ENCODE measurements around the gene GPR160.
"Not testable (repeated sequence)": the region's sequence is repeated elsewhere in the genome, so short reads cannot be mapped to it uniquely, and the experiment has no call there.

Gene GPR160

DNA sequence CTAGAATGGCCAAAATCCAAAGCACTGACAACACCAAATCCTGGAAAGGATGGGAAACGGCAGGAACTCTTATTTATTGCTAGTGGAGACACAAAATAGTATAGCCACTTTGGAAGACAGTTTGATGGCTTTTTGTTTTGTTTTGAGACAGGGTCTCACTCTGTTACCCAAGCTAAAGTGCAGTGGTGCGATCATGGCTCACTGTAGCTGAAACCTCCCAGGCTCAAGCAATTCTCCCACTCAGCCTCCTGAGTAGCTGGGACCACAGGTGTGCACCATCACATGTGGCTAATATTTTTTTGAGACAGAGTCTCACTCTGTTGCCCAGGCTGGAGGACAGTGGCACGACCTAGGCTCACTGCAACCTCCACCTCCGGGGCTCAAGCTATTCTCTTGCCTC, 27.3 kb upstream of the GPR160 start:
- Histone ChIP-seq H3K9me3 (ENCODE audit: low read length) (no peaks in the 10 kb centered on the region), H3K4me1 (ENCODE audit: insufficient read depth, low read length) (no peaks in the 10 kb centered on the region), H3K36me3 (ENCODE audit: insufficient read depth, low read length) (no peaks in the 10 kb centered on the region), H3K27me3 (ENCODE audit: insufficient read depth, low read length) (no peaks in the 10 kb centered on the region), H3K4me3 (ENCODE audit: low read length) (no peak overlapping the region), H2AFZ (ENCODE audit: low read depth, low read length) (no peak overlapping the region)

DNA sequence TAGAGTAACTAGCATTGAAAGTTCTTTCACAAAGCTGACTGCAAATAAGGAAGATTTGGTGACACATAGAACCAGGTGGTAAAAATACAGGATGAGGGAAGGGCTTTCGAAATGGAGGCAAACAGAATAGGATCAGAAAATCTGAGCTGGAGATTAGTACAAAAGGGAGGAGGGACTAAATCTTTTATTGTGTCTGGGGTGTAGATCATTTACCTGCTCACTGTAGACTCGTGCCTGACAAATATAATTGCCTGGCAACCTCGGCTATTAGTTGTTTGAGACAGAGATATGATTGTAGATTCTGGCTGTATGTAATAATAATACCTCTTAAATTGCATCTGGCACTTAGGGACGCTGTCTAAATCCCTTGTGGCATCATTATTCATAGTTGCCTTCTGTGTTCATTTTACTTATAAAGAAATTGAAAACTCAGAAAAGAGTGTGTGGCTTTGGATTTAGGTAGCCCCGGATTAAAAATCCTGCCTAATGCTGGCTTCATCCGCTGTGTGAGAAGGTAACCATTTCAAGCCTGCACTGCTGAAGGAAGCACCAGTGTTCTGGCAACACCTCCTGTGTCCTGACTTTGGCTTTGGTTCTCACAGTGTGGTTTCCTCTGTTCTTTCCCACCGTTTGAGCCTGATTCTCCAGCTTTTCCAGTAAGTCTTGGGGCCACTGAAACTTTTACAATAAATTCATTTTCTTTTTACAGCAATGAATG, 25.0 kb upstream of the GPR160 start:
- Histone ChIP-seq H3K4me3 (ENCODE audit: low read length) (no peak overlapping the region), H3K36me3 (ENCODE audit: insufficient read depth, low read length) (no peaks in the 10 kb centered on the region), H3K27me3 (ENCODE audit: insufficient read depth, low read length) (no peaks in the 10 kb centered on the region), H3K9me3 (ENCODE audit: low read length) (no peaks in the 10 kb centered on the region), H2AFZ (ENCODE audit: low read depth, low read length) (no peak overlapping the region), H3K4me1 (ENCODE audit: insufficient read depth, low read length) (no peaks in the 10 kb centered on the region)

DNA sequence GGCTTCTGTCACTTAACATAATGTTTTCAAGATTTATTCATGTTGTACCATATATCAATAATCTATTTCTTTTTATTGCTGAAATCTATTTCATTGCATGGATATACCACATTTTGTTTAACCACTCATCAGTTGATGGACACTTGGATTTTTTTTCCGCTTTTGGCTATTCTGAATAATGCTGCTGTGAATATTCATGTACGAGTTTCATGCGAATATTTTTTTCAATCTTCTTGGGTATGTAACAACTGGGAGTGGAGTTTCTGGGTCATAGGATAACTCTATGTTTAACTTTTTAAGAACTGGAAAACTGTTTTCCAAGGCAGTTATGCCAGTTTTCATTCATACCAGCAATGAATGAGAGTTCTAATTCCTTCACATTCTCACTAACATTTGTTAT, 21.7 kb upstream of the GPR160 start:
- Histone ChIP-seq H3K9me3 (ENCODE audit: low read length) (no peaks in the 10 kb centered on the region), H3K36me3 (ENCODE audit: insufficient read depth, low read length) (no peaks in the 10 kb centered on the region), H3K4me1 (ENCODE audit: insufficient read depth, low read length) (no peaks in the 10 kb centered on the region), H3K4me3 (ENCODE audit: low read length) (no peak overlapping the region), H3K27me3 (ENCODE audit: insufficient read depth, low read length) (no peaks in the 10 kb centered on the region), H2AFZ (ENCODE audit: low read depth, low read length) (no peak overlapping the region)

- H3K27me3 ChIP-seq (ENCODE audit: insufficient read depth, low read length); H2AFZ ChIP-seq (ENCODE audit: low read depth, low read length); H3K4me3 ChIP-seq (ENCODE audit: low read length); H3K9me3 ChIP-seq (ENCODE audit: low read length); H3K4me1 ChIP-seq (ENCODE audit: insufficient read depth, low read length); H3K36me3 ChIP-seq (ENCODE audit: insufficient read depth, low read length): not testable (repeated sequence)
These were observed 18.5 kb upstream of the GPR160 start for GRCh38 chr3:170019306-170019705.

DNA sequence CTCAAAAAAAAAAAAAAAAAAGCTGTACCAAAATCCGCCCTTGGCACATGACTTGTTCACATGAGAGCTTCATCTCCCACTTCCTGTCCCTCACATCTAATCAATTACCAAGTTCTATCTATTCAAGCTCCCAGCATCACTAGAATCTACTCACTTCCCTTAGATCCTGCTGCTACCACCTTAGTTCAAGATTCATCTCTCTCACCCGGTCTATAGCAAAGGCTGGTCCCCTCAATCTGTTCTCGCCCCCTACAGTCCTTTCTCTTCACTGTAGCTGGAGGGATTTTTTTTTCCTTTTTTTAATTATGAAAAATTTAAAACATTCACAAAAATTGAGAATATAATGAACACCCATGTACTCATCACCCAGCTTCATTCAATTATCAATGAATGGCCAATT, 16.7 kb upstream of the GPR160 start:
- H3K9me3 ChIP-seq (ENCODE audit: low read length), result no peaks in the 10 kb centered on the region
- no peak overlapping the region for H2AFZ ChIP-seq (ENCODE audit: low read depth, low read length)
- H3K4me3 ChIP-seq (ENCODE audit: low read length), result no peak overlapping the region
- no peaks in the 10 kb centered on the region for H3K36me3 ChIP-seq (ENCODE audit: insufficient read depth, low read length)
- H3K27me3 ChIP-seq (ENCODE audit: insufficient read depth, low read length), result peaks cover 2% of the 10 kb centered on the region
- H3K4me1 ChIP-seq (ENCODE audit: insufficient read depth, low read length), result no peaks in the 10 kb centered on the region

DNA sequence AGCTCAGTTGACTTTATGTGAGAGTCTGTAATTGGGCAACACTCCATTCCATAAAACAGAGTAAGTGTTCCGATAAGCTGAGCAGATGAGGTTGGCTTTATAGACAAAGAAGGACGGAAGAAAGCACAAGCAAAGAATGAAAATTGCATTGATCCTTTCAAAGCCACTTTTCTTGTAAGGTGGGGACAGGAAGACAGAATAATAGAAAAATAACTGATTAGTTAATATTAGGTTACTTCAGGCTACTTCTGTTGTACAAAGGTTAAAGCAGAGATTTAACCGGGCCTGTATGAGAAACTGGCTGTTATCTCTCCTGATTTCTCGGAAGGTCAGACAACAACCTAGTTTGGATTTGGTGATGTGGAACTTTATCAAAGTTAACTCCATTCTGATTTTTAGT, 15.5 kb upstream of the GPR160 start:
- no peak overlapping the region for H2AFZ ChIP-seq (ENCODE audit: low read depth, low read length)
- no peak overlapping the region for H3K4me3 ChIP-seq (ENCODE audit: low read length)
- H3K36me3 ChIP-seq (ENCODE audit: insufficient read depth, low read length), result no peaks in the 10 kb centered on the region
- no peaks in the 10 kb centered on the region for H3K9me3 ChIP-seq (ENCODE audit: low read length)
- peaks cover 2% of the 10 kb centered on the region for H3K27me3 ChIP-seq (ENCODE audit: insufficient read depth, low read length)
- peaks cover 3% of the 10 kb centered on the region for H3K4me1 ChIP-seq (ENCODE audit: insufficient read depth, low read length)

- peaks cover 4% of the 10 kb centered on the region for H3K4me1 ChIP-seq (ENCODE audit: insufficient read depth, low read length)
- peaks cover 2% of the 10 kb centered on the region for H3K27me3 ChIP-seq (ENCODE audit: insufficient read depth, low read length)
- H3K9me3 ChIP-seq (ENCODE audit: low read length), result no peaks in the 10 kb centered on the region
- H3K4me3 ChIP-seq (ENCODE audit: low read length), result no peak overlapping the region
- H2AFZ ChIP-seq (ENCODE audit: low read depth, low read length), result no peak overlapping the region
- H3K36me3 ChIP-seq (ENCODE audit: insufficient read depth, low read length), result no peaks in the 10 kb centered on the region
These were observed 14.6 kb upstream of the GPR160 start for GRCh38 chr3:170023165-170023564.

DNA sequence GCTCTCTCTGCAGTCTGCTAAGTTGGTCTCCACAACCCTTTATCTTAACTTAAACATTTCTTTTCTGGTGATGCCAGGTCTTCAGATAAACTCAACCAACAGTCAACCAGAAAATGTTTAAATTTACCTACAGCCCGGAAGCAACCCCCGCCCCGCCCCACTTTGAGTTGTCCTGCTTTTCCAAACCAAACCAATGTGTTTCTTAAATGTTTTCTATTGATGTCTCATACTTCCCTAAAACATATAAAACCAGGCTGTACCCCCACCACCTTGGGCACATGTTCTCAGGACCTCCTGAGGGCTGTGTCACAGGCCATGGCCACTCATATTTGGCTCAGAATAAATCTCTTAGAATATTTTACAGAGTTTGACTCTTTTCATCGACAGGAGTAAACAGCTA, 13.2 kb upstream of the GPR160 start:
- Histone ChIP-seq H3K4me3 (ENCODE audit: low read length) (no peak overlapping the region), H2AFZ (ENCODE audit: low read depth, low read length) (no peak overlapping the region), H3K27me3 (ENCODE audit: insufficient read depth, low read length) (peaks cover 2% of the 10 kb centered on the region), H3K4me1 (ENCODE audit: insufficient read depth, low read length) (peaks cover 4% of the 10 kb centered on the region), H3K9me3 (ENCODE audit: low read length) (no peaks in the 10 kb centered on the region), H3K36me3 (ENCODE audit: insufficient read depth, low read length) (no peaks in the 10 kb centered on the region)

DNA sequence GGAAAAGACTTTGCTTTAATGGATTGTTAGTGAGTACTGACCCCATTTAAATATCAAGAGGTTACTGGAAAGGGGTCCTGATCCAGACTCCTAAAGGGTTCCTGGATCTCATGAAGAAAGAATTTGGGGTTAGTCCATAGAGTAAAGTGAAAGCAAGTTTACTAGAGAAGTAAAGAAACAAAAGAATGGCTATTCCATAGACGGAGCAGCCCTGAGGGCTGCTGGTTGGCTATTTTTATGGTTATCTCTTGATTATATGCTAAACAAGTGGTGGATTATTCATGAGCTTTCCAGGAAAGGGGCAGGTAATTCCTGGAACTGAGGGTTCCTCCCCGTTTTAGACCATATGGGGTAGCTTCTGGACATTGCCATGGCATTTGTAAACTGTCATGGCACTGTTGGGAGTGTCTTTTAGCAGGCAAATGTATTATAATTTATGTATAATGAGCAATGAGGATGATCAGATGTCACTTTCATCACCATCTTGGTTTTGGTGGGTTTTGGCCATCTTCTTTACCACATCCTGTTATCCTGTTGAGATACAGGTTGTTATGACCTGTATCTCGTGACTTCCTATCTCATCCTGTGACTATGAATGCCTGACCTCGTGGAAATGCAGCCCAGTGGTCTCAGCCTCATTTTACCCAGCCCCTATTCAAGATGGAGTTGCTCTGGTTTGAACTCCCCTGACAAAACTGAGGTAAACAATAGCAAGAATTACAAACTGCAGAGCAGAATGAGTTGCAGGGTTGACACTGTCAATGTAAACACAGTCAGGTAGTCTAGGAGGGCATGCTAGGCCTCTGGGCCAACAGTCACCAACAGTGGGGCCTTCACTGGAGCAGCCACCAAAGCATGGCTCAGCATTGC, 10.3 kb upstream of the GPR160 start:
- Histone ChIP-seq H2AFZ (ENCODE audit: low read depth, low read length) (no peak overlapping the region), H3K27me3 (ENCODE audit: insufficient read depth, low read length) (peaks cover 2% of the 10 kb centered on the region), H3K9me3 (ENCODE audit: low read length) (no peaks in the 10 kb centered on the region), H3K36me3 (ENCODE audit: insufficient read depth, low read length) (no peaks in the 10 kb centered on the region), H3K4me1 (ENCODE audit: insufficient read depth, low read length) (peaks cover 4% of the 10 kb centered on the region), H3K4me3 (ENCODE audit: low read length) (no peak overlapping the region)

DNA sequence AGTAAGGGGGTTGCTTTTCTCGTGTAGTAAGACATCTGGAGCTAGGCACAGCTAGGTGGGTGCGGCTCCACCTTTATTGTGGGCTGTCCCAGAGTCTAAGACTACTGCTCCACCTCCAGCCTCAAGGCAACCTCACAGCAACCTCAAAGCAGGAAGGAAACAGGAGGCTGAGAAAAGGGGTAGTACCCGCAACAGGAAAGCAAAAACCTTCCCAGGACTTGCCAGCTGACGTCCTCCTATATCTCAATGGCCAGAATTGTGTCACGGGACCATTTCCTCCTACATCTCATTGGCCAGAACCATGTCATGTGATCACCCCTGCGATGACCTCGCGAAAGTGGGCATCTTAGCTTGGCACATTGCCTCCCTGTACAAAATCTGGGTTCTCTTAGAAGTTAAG, 4.3 kb upstream of the GPR160 start:
- H3K36me3 ChIP-seq (ENCODE audit: insufficient read depth, low read length), result no peaks in the 10 kb centered on the region
- H2AFZ ChIP-seq (ENCODE audit: low read depth, low read length), result no peak overlapping the region
- peaks cover 1% of the 10 kb centered on the region for H3K4me1 ChIP-seq (ENCODE audit: insufficient read depth, low read length)

DNA sequence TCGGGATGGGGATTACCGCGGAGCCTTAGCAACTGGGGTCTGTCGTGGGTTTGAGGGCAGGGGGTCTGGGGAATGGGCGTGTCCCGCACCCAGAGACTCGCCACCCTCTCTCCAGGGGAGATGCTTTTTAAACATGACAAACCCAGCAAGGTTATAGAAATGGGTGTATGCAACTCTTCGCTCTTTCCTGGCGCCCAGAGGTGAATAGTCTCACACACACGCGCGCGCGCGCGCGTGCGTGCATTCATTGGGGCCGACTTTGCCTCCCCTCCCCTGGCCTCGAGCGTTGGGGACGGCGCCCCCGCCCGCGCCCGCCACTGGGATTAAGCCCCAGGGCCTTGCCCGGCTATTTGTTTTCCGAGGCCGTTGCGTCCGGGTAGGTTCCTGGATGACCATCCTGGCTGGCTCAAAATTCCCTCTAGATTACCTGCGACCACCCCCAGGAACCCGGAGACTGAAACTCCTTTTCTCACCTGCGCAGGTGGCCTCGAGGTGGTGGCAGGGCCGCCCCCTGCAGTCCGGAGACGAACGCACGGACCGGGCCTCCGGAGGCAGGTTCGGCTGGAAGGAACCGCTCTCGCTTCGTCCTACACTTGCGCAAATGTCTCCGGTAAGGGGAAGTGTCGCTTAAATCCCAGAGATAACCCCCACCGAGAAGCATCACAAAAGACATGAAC, 777 bp downstream of the GPR160 start:
- Histone ChIP-seq H3K27me3 (ENCODE audit: insufficient read depth, low read length) (peaks cover 46% of the 10 kb centered on the region), H3K9me3 (ENCODE audit: low read length) (peaks cover 2% of the 10 kb centered on the region), H2AFZ (ENCODE audit: low read depth, low read length) (peak overlapping the region; percentile 90), H3K36me3 (ENCODE audit: insufficient read depth, low read length) (no peaks in the 10 kb centered on the region), H3K4me3 (ENCODE audit: low read length) (peak overlapping the region; percentile 43), H3K4me1 (ENCODE audit: insufficient read depth, low read length) (peaks cover 4% of the 10 kb centered on the region)

More for the DNA sequence above, 4.3 kb upstream of the GPR160 start:
- Histone ChIP-seq H3K9me3 (ENCODE audit: low read length) (no peaks in the 10 kb centered on the region), H3K27me3 (ENCODE audit: insufficient read depth, low read length) (peaks cover 15% of the 10 kb centered on the region), H3K4me3 (ENCODE audit: low read length) (no peak overlapping the region)

GRCh38 chr3:170040418-170040817, 2.6 kb downstream of the GPR160 start:
- Histone ChIP-seq H3K4me3 (ENCODE audit: low read length) (no peak overlapping the region), H3K36me3 (ENCODE audit: insufficient read depth, low read length) (no peaks in the 10 kb centered on the region), H3K9me3 (ENCODE audit: low read length) (peaks cover 2% of the 10 kb centered on the region), H2AFZ (ENCODE audit: low read depth, low read length) (no peak overlapping the region), H3K27me3 (ENCODE audit: insufficient read depth, low read length) (peaks cover 46% of the 10 kb centered on the region), H3K4me1 (ENCODE audit: insufficient read depth, low read length) (peaks cover 4% of the 10 kb centered on the region)

GRCh38 chr3:170043506-170043905, 5.7 kb downstream of the GPR160 start:
- H3K27me3 ChIP-seq (ENCODE audit: insufficient read depth, low read length), result peaks cover 30% of the 10 kb centered on the region
- H2AFZ ChIP-seq (ENCODE audit: low read depth, low read length), result no peak overlapping the region
- H3K4me1 ChIP-seq (ENCODE audit: insufficient read depth, low read length), result peaks cover 3% of the 10 kb centered on the region
- no peak overlapping the region for H3K4me3 ChIP-seq (ENCODE audit: low read length)
- H3K36me3 ChIP-seq (ENCODE audit: insufficient read depth, low read length), result no peaks in the 10 kb centered on the region
- H3K9me3 ChIP-seq (ENCODE audit: low read length), result peaks cover 2% of the 10 kb centered on the region
